Measurements from ENCODE around the gene VDR.

VDR gene

GRCh38 chr12:47835006-47835830 is 69.6 kb downstream of the VDR start:
- TF ChIP-seq FOXP2 (optimal IDR thresholded peaks at IDR 0.05; ENCODE audit: borderline replicate concordance, extremely low read depth, extremely low read length, insufficient read depth) (no peak), POLR2AphosphoS5 (IDR thresholded peaks at IDR 0.05; ENCODE audit: low read depth, low read length) (no peak)

GRCh38 chr12:47834199-47834903 is 70.4 kb downstream of the VDR start:
- TF ChIP-seq POLR2AphosphoS5 (IDR thresholded peaks at IDR 0.05; ENCODE audit: low read depth, low read length) = no peak

- TF ChIP-seq SIN3A (IDR thresholded peaks at IDR 0.05; ENCODE audit: borderline replicate concordance, insufficient read depth, low read length) (no peak), FOXP2 (optimal IDR thresholded peaks at IDR 0.05; ENCODE audit: borderline replicate concordance, extremely low read depth, extremely low read length, insufficient read depth) (no peak)
Observed at GRCh38 chr12:47833591-47834012, 71.2 kb downstream of the VDR start.

- TF ChIP-seq FOXP2 (optimal IDR thresholded peaks at IDR 0.05; ENCODE audit: borderline replicate concordance, extremely low read depth, extremely low read length, insufficient read depth) (no peak), POLR2AphosphoS5 (IDR thresholded peaks at IDR 0.05; ENCODE audit: low read depth, low read length) (no peak), SIN3A (IDR thresholded peaks at IDR 0.05; ENCODE audit: borderline replicate concordance, insufficient read depth, low read length) (no peak), TAF1 (IDR thresholded peaks at IDR 0.05; ENCODE audit: borderline replicate concordance, insufficient read depth, low read length) (no peak), REST (IDR thresholded peaks at IDR 0.05; ENCODE audit: insufficient read depth in 1 of 2, low read depth in 2 of 2, low read length in 2 of 2) (no peak)
Observed at GRCh38 chr12:47832263-47832933, 72.4 kb downstream of the VDR start.

GRCh38 chr12:47829584-47829983 is 75.2 kb downstream of the VDR start:
- TF ChIP-seq TAF1 (IDR thresholded peaks at IDR 0.05; ENCODE audit: borderline replicate concordance, insufficient read depth, low read length) (no peak), POLR2AphosphoS5 (IDR thresholded peaks at IDR 0.05; ENCODE audit: low read depth, low read length) (no peak), SIN3A (IDR thresholded peaks at IDR 0.05; ENCODE audit: borderline replicate concordance, insufficient read depth, low read length) (no peak), FOXP2 (optimal IDR thresholded peaks at IDR 0.05; ENCODE audit: borderline replicate concordance, extremely low read depth, extremely low read length, insufficient read depth) (no peak), REST (IDR thresholded peaks at IDR 0.05; ENCODE audit: insufficient read depth in 1 of 2, low read depth in 2 of 2, low read length in 2 of 2) (no peak)

GRCh38 chr12:47828976-47829482 is 75.8 kb downstream of the VDR start:
- TF ChIP-seq SIN3A (IDR thresholded peaks at IDR 0.05; ENCODE audit: borderline replicate concordance, insufficient read depth, low read length) (no peak), FOXP2 (optimal IDR thresholded peaks at IDR 0.05; ENCODE audit: borderline replicate concordance, extremely low read depth, extremely low read length, insufficient read depth) (no peak), TAF1 (IDR thresholded peaks at IDR 0.05; ENCODE audit: borderline replicate concordance, insufficient read depth, low read length) (no peak), REST (IDR thresholded peaks at IDR 0.05; ENCODE audit: insufficient read depth in 1 of 2, low read depth in 2 of 2, low read length in 2 of 2) (no peak), POLR2AphosphoS5 (IDR thresholded peaks at IDR 0.05; ENCODE audit: low read depth, low read length) (no peak)
